Measurements from ENCODE around the gene CIITA. TPM values are rescaled to one million over a fixed set of nuclear protein-coding genes. Genes with fewer than 3 reads are reported as not detected.

CIITA gene
- total and polyA plus RNA-seq, 9 of the 15 experiments (the other 6 are each of a cell fraction or from before 2014, with no cell fraction given) = 0.01 to 0.20 (median 0.11) TPM; not detected in 4

DNA sequence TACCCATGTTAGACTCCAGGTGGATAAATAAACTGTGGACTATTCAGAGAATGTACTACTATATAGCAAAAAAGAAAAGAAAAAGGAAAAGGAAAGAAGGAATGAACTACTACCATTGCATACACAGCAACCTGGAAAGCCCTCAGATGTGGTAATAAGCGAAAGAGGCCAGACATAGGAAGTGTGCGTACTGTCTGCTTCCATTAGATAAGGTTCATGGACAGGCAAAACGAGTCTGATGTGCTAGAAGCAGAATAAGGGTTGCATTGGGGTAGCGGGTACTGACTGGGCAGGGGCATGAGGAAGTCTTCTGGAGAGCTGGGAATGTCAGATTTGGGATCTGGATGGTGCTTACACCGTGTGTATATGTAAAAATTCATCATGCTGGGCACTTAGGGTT, 89.1 kb downstream of the CIITA start (continued):
- TF ChIP-seq, protein P1, sequence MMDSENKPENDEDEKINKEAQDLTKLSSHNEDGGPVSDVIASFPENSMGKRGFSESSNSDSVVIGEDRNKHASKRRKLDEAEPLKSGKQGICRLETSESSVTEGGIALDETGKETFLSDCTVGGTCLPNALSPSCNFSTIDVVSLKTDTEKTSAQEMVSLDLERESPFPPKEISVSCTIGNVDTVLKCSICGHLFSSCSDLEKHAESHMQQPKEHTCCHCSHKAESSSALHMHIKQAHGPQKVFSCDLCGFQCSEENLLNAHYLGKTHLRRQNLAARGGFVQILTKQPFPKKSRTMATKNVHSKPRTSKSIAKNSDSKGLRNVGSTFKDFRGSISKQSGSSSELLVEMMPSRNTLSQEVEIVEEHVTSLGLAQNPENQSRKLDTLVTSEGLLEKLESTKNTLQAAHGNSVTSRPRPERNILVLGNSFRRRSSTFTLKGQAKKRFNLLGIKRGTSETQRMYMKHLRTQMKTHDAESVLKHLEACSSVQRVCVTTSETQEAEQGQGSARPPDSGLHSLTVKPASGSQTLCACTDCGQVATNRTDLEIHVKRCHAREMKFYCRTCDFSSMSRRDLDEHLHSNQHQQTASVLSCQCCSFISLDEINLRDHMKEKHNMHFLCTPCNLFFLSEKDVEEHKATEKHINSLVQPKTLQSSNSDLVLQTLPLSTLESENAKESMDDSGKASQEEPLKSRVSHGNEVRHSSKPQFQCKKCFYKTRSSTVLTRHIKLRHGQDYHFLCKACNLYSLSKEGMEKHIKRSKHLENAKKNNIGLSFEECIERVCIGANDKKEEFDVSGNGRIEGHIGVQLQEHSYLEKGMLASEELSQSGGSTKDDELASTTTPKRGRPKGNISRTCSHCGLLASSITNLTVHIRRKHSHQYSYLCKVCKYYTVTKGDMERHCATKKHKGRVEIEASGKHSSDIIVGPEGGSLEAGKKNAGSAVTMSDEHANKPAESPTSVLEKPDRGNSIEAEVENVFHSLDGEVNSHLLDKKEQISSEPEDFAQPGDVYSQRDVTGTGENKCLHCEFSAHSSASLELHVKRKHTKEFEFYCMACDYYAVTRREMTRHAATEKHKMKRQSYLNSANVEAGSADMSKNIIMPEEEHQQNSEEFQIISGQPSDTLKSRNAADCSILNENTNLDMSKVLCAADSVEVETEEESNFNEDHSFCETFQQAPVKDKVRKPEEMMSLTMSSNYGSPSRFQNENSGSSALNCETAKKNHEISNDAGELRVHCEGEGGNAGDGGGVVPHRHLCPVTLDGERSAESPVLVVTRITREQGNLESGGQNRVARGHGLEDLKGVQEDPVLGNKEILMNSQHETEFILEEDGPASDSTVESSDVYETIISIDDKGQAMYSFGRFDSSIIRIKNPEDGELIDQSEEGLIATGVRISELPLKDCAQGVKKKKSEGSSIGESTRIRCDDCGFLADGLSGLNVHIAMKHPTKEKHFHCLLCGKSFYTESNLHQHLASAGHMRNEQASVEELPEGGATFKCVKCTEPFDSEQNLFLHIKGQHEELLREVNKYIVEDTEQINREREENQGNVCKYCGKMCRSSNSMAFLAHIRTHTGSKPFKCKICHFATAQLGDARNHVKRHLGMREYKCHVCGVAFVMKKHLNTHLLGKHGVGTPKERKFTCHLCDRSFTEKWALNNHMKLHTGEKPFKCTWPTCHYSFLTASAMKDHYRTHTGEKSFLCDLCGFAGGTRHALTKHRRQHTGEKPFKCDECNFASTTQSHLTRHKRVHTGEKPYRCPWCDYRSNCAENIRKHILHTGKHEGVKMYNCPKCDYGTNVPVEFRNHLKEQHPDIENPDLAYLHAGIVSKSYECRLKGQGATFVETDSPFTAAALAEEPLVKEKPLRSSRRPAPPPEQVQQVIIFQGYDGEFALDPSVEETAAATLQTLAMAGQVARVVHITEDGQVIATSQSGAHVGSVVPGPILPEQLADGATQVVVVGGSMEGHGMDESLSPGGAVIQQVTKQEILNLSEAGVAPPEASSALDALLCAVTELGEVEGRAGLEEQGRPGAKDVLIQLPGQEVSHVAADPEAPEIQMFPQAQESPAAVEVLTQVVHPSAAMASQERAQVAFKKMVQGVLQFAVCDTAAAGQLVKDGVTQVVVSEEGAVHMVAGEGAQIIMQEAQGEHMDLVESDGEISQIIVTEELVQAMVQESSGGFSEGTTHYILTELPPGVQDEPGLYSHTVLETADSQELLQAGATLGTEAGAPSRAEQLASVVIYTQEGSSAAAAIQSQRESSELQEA (IDR thresholded peaks at IDR 0.05; ENCODE audit: low read depth) = no peak
- TF ChIP-seq HCFC1 (IDR thresholded peaks at IDR 0.05; ENCODE audit: low read depth, low read length) = no peak
- TF ChIP-seq GTF2F1 (IDR thresholded peaks at IDR 0.05; ENCODE audit: low read depth, low read length) = no peak
- TF ChIP-seq ZNF212 (CRISPR knock-in tag; IDR thresholded peaks at IDR 0.05) = no peak
- TF ChIP-seq ZNF41 (CRISPR knock-in tag; conservative IDR thresholded peaks at IDR 0.05) = no peak
- no peak for TF ChIP-seq NCOA6 (IDR thresholded peaks at IDR 0.05)
- TF ChIP-seq, protein P2, sequence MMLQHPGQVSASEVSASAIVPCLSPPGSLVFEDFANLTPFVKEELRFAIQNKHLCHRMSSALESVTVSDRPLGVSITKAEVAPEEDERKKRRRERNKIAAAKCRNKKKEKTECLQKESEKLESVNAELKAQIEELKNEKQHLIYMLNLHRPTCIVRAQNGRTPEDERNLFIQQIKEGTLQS (IDR thresholded peaks at IDR 0.05) = no peak
- TF ChIP-seq, protein P2 (CRISPR knock-in tag; conservative IDR thresholded peaks at IDR 0.05) = no peak
- TF ChIP-seq, protein P3, sequence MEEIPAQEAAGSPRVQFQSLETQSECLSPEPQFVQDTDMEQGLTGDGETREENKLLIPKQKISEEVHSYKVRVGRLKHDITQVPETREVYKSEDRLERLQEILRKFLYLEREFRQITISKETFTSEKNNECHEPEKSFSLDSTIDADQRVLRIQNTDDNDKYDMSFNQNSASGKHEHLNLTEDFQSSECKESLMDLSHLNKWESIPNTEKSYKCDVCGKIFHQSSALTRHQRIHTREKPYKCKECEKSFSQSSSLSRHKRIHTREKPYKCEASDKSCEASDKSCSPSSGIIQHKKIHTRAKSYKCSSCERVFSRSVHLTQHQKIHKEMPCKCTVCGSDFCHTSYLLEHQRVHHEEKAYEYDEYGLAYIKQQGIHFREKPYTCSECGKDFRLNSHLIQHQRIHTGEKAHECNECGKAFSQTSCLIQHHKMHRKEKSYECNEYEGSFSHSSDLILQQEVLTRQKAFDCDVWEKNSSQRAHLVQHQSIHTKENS (CRISPR knock-in tag; IDR thresholded peaks at IDR 0.05) = no peak
- TF ChIP-seq MYBL2 (IDR thresholded peaks at IDR 0.05; ENCODE audit: low read depth) = no peak
- no peak for TF ChIP-seq MYBL2 (CRISPR knock-in tag; IDR thresholded peaks at IDR 0.05; ENCODE audit: borderline replicate concordance)
- TF ChIP-seq, protein P4, sequence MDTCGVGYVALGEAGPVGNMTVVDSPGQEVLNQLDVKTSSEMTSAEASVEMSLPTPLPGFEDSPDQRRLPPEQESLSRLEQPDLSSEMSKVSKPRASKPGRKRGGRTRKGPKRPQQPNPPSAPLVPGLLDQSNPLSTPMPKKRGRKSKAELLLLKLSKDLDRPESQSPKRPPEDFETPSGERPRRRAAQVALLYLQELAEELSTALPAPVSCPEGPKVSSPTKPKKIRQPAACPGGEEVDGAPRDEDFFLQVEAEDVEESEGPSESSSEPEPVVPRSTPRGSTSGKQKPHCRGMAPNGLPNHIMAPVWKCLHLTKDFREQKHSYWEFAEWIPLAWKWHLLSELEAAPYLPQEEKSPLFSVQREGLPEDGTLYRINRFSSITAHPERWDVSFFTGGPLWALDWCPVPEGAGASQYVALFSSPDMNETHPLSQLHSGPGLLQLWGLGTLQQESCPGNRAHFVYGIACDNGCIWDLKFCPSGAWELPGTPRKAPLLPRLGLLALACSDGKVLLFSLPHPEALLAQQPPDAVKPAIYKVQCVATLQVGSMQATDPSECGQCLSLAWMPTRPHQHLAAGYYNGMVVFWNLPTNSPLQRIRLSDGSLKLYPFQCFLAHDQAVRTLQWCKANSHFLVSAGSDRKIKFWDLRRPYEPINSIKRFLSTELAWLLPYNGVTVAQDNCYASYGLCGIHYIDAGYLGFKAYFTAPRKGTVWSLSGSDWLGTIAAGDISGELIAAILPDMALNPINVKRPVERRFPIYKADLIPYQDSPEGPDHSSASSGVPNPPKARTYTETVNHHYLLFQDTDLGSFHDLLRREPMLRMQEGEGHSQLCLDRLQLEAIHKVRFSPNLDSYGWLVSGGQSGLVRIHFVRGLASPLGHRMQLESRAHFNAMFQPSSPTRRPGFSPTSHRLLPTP (IDR thresholded peaks at IDR 0.05; ENCODE audit: borderline replicate concordance, extremely low read depth, insufficient read length) = no peak
- no peak for TF ChIP-seq PHF21A (IDR thresholded peaks at IDR 0.05; ENCODE audit: borderline replicate concordance, low read depth)
- no peak for TF ChIP-seq ZNF197 (CRISPR knock-in tag; IDR thresholded peaks at IDR 0.05; ENCODE audit: low read depth)
- no peak for TF ChIP-seq HDAC8 (tag; IDR thresholded peaks at IDR 0.05)
- TF ChIP-seq PRPF4 (IDR thresholded peaks at IDR 0.05; ENCODE audit: insufficient read depth, low read depth, low read length, poor library complexity, severe bottlenecking) = no peak
